Liver (tissue), 3 donors: ENCODE results near the gene CPSF4L.

ENCODE experiments used
- FOXA1 ChIP-seq: IDR thresholded peaks from 2 replicates; pipeline ENCODE4 v1.6.1; 2016; ENCODE audit warnings: antibody characterized with exemption
- GABPA ChIP-seq, 2 donors: IDR thresholded peaks in 1 of 2; conservative IDR thresholded peaks in 1 of 2; 2 replicates each; pipeline ENCODE4 v1.6.1; 2016; ENCODE audit warnings: antibody characterized with exemption in 2 of 2, mild to moderate bottlenecking in 1 of 2, moderate library complexity in 1 of 2
- RAD21 ChIP-seq, 2 donors: IDR thresholded peaks; 2 replicates each; pipeline ENCODE4 v1.6.1; 2016; ENCODE audit warnings: antibody characterized with exemption in 2 of 2, mild to moderate bottlenecking in 2 of 2
- SP1 ChIP-seq: IDR thresholded peaks from 2 replicates; pipeline ENCODE4 v1.6.1; 2018; ENCODE audit warnings: antibody characterized with exemption, mild to moderate bottlenecking
- TAF1 ChIP-seq: conservative IDR thresholded peaks from 2 replicates; pipeline ENCODE4 v1.6.1; 2016; ENCODE audit warnings: antibody characterized with exemption, mild to moderate bottlenecking
- TF ChIP-seq, protein P1 (sequence below): fragments of 150-350 bp; IDR thresholded peaks from 2 replicates; pipeline ENCODE4 v1.5.1; 2017; ENCODE audit warnings: improper control_type of control experiment, low read depth, low read length; ENCODE audit not compliant: missing input control
- TF ChIP-seq, protein P2 (sequence below): IDR thresholded peaks from 2 replicates; pipeline ENCODE4 v1.6.1; 2016; ENCODE audit warnings: antibody characterized with exemption
- TF ChIP-seq, protein P3 (sequence below): IDR thresholded peaks from 2 replicates; pipeline ENCODE4 v1.6.1; 2016; ENCODE audit warnings: antibody characterized with exemption
- TF ChIP-seq, protein P4 (sequence below): IDR thresholded peaks from 2 replicates; pipeline ENCODE4 v1.6.1; 2016; ENCODE audit warnings: antibody characterized with exemption
- TF ChIP-seq, protein P5 (sequence below): IDR thresholded peaks from 2 replicates; pipeline ENCODE4 v1.6.1; 2016; ENCODE audit warnings: antibody characterized with exemption, mild to moderate bottlenecking
- donor health status: healthy.
- donor health status: healthy.

DNA sequence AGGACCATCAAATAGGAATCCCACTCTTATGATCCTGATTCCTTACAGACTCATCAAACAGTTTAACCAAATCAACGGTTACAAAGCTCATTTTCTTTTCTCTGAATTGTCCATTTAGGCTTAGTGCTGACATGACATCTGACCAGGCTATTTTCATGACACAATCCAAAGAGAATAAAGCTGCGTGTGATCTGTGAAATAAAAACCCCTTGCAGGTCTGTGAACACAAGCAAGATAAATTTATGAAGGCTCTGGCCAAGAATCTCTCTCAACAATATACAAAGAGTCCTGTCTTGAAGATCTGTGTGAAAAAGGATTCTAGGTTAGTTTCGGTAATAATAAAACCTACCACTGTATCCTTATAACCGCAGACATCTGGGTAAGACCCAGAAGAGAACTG is 46.8 kb downstream of the CPSF4L start:
- TF ChIP-seq, protein P1, sequence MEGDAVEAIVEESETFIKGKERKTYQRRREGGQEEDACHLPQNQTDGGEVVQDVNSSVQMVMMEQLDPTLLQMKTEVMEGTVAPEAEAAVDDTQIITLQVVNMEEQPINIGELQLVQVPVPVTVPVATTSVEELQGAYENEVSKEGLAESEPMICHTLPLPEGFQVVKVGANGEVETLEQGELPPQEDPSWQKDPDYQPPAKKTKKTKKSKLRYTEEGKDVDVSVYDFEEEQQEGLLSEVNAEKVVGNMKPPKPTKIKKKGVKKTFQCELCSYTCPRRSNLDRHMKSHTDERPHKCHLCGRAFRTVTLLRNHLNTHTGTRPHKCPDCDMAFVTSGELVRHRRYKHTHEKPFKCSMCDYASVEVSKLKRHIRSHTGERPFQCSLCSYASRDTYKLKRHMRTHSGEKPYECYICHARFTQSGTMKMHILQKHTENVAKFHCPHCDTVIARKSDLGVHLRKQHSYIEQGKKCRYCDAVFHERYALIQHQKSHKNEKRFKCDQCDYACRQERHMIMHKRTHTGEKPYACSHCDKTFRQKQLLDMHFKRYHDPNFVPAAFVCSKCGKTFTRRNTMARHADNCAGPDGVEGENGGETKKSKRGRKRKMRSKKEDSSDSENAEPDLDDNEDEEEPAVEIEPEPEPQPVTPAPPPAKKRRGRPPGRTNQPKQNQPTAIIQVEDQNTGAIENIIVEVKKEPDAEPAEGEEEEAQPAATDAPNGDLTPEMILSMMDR = no peak
- TF ChIP-seq FOXA1 (no peak), SP1 (no peak), GABPA (IDR thresholded peaks at IDR 0.05 in 1 of 2, conservative IDR thresholded peaks at IDR 0.05 in 1 of 2) (no peak), TAF1 (no peak), RAD21 (IDR thresholded peaks at IDR 0.05) (no peak)
- TF ChIP-seq, protein P2, sequence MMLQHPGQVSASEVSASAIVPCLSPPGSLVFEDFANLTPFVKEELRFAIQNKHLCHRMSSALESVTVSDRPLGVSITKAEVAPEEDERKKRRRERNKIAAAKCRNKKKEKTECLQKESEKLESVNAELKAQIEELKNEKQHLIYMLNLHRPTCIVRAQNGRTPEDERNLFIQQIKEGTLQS = no peak
- TF ChIP-seq, protein P3, sequence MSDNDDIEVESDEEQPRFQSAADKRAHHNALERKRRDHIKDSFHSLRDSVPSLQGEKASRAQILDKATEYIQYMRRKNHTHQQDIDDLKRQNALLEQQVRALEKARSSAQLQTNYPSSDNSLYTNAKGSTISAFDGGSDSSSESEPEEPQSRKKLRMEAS = no peak
- TF ChIP-seq, protein P4, sequence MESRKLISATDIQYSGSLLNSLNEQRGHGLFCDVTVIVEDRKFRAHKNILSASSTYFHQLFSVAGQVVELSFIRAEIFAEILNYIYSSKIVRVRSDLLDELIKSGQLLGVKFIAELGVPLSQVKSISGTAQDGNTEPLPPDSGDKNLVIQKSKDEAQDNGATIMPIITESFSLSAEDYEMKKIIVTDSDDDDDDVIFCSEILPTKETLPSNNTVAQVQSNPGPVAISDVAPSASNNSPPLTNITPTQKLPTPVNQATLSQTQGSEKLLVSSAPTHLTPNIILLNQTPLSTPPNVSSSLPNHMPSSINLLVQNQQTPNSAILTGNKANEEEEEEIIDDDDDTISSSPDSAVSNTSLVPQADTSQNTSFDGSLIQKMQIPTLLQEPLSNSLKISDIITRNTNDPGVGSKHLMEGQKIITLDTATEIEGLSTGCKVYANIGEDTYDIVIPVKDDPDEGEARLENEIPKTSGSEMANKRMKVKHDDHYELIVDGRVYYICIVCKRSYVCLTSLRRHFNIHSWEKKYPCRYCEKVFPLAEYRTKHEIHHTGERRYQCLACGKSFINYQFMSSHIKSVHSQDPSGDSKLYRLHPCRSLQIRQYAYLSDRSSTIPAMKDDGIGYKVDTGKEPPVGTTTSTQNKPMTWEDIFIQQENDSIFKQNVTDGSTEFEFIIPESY = no peak
- TF ChIP-seq, protein P5, sequence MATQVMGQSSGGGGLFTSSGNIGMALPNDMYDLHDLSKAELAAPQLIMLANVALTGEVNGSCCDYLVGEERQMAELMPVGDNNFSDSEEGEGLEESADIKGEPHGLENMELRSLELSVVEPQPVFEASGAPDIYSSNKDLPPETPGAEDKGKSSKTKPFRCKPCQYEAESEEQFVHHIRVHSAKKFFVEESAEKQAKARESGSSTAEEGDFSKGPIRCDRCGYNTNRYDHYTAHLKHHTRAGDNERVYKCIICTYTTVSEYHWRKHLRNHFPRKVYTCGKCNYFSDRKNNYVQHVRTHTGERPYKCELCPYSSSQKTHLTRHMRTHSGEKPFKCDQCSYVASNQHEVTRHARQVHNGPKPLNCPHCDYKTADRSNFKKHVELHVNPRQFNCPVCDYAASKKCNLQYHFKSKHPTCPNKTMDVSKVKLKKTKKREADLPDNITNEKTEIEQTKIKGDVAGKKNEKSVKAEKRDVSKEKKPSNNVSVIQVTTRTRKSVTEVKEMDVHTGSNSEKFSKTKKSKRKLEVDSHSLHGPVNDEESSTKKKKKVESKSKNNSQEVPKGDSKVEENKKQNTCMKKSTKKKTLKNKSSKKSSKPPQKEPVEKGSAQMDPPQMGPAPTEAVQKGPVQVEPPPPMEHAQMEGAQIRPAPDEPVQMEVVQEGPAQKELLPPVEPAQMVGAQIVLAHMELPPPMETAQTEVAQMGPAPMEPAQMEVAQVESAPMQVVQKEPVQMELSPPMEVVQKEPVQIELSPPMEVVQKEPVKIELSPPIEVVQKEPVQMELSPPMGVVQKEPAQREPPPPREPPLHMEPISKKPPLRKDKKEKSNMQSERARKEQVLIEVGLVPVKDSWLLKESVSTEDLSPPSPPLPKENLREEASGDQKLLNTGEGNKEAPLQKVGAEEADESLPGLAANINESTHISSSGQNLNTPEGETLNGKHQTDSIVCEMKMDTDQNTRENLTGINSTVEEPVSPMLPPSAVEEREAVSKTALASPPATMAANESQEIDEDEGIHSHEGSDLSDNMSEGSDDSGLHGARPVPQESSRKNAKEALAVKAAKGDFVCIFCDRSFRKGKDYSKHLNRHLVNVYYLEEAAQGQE = no peak
